BE2C (cell line): ENCODE measurements around the gene KRT72. TPM values are rescaled to one million over a fixed set of nuclear protein-coding genes. Genes with fewer than 3 reads are reported as not detected.

ENCODE experiments used
- DNase-seq: peaks from one replicate; pipeline ENCODE4 v3.0.0-alpha.2; 2020
- H3K27me3 ChIP-seq: fragments of 250-450 bp; sonication (Bioruptor Pico); 2 replicates; pipeline ENCODE4 v1.5.1; 2020; ENCODE audit warnings: mild to moderate bottlenecking
- H3K36me3 ChIP-seq: fragments of 250-450 bp; sonication (Bioruptor Pico); 2 replicates; pipeline ENCODE4 v1.5.1; 2020; ENCODE audit warnings: mild to moderate bottlenecking
- H3K4me1 ChIP-seq: fragments of 250-450 bp; sonication (Bioruptor Pico); 2 replicates; pipeline ENCODE4 v1.5.1; 2020
- H3K4me3 ChIP-seq: 2 replicates; pipeline ENCODE4 v1.5.1; 2011; ENCODE audit warnings: low read depth, low read length
- H3K9me3 ChIP-seq: fragments of 250-450 bp; sonication (Bioruptor Pico); 2 replicates; pipeline ENCODE4 v1.5.1; 2020
- CTCF ChIP-seq: IDR thresholded peaks from 2 replicates; pipeline ENCODE4 v1.5.1; 2012; ENCODE audit warnings: mild to moderate bottlenecking, low read depth, low read length
- polyA plus RNA-seq: library from polyadenylated mRNA; unstranded; fragments of >200 nt; gene quantifications from one replicate; pipeline ENCODE4 v1.2.1, GENCODE V29; 2012; ENCODE audit warnings: low read depth, missing spikeins; ENCODE audit not compliant: insufficient read length, insufficient read depth

Gene KRT72
- polyA plus RNA-seq = not detected

- Histone ChIP-seq H3K9me3 (no peaks in the 10 kb centered on the region), H3K27me3 (peaks cover 9% of the 10 kb centered on the region), H3K36me3 (no peaks in the 10 kb centered on the region), H3K4me3 (no peak within 1 kb of the TSS), H3K4me1 (no peaks in the 10 kb centered on the region)
- no peak for DNase-seq
- TF ChIP-seq CTCF = no peak
These were observed at the start of gene KRT72 for GRCh38 chr12:52600941-52601481. KRT72 (minus strand) TSS chr12:52601463; CDS start chr12:52601452, 11 bp downstream.

GRCh38 chr12:52650520-52651081, 49.3 kb upstream of the KRT72 start:
- H3K27me3 ChIP-seq = no peaks in the 10 kb centered on the region; the same call in none of the 2 replicates
- H3K4me1 ChIP-seq = no peaks in the 10 kb centered on the region
- no peaks in the 10 kb centered on the region for H3K36me3 ChIP-seq
- H3K9me3 ChIP-seq = no peaks in the 10 kb centered on the region
- no peak for TF ChIP-seq CTCF
- DNase-seq = no peak
- no peak overlapping the region for H3K4me3 ChIP-seq

GRCh38 chr12:52649066-52649465, 47.8 kb upstream of the KRT72 start:
- H3K4me1 ChIP-seq = no peaks in the 10 kb centered on the region
- no peak for DNase-seq
- no peak overlapping the region for H3K4me3 ChIP-seq
- no peaks in the 10 kb centered on the region for H3K36me3 ChIP-seq
- no peak for TF ChIP-seq CTCF
- H3K27me3 ChIP-seq = peaks cover 13% of the 10 kb centered on the region
- H3K9me3 ChIP-seq = no peaks in the 10 kb centered on the region

- Histone ChIP-seq H3K4me1 (no peaks in the 10 kb centered on the region), H3K27me3 (peaks cover 19% of the 10 kb centered on the region), H3K36me3 (no peaks in the 10 kb centered on the region), H3K4me3 (no peak overlapping the region), H3K9me3 (no peaks in the 10 kb centered on the region)
- TF ChIP-seq CTCF = no peak
- no peak for DNase-seq
These were observed 46.8 kb upstream of the KRT72 start for GRCh38 chr12:52648012-52648550.

GRCh38 chr12:52647601-52648000, 46.3 kb upstream of the KRT72 start:
- Histone ChIP-seq H3K4me1 (no peaks in the 10 kb centered on the region), H3K4me3 (no peak overlapping the region), H3K36me3 (no peaks in the 10 kb centered on the region), H3K27me3 (peaks cover 19% of the 10 kb centered on the region), H3K9me3 (no peaks in the 10 kb centered on the region)
- no peak for TF ChIP-seq CTCF
- no peak for DNase-seq

GRCh38 chr12:52646613-52647012, 45.4 kb upstream of the KRT72 start:
- H3K36me3 ChIP-seq = no peaks in the 10 kb centered on the region
- H3K4me3 ChIP-seq = no peak overlapping the region
- DNase-seq = no peak
- TF ChIP-seq CTCF = no peak
- H3K27me3 ChIP-seq = peaks cover 26% of the 10 kb centered on the region
- H3K9me3 ChIP-seq = no peaks in the 10 kb centered on the region
- H3K4me1 ChIP-seq = no peaks in the 10 kb centered on the region
